Hepatocyte (in vitro differentiated cells): ENCODE measurements around the gene DIP2C. TPM values are rescaled to one million over a fixed set of nuclear protein-coding genes. Genes with fewer than 3 reads are reported as not detected.
"Not testable (repeated sequence)": the region's sequence is repeated elsewhere in the genome, so short reads cannot be mapped to it uniquely, and the experiment has no call there.

Experiments used
- DNase-seq: peaks from one replicate; pipeline ENCODE4 v3.0.0-alpha.2; 2016; ENCODE audit warnings: low spot score
- H2AFZ ChIP-seq: fragments of 200-600 bp; sonication (generic); 2 replicates; pipeline ENCODE4 v1.6.0; 2016; ENCODE audit warnings: antibody characterized with exemption, mild to moderate bottlenecking
- H3K27ac ChIP-seq: fragments of 200-600 bp; sonication (generic); 2 replicates; pipeline ENCODE4 v1.5.1; 2016; ENCODE audit warnings: mild to moderate bottlenecking
- H3K27me3 ChIP-seq: fragments of 200-600 bp; sonication (generic); 2 replicates; pipeline ENCODE4 v1.6.1; 2016
- H3K36me3 ChIP-seq: fragments of 200-600 bp; sonication (generic); replicated peaks from 2 replicates; pipeline ENCODE4 v1.5.1; 2016; ENCODE audit warnings: low read depth; ENCODE audit not compliant: insufficient read depth
- H3K4me1 ChIP-seq: fragments of 200-600 bp; sonication (generic); 2 replicates; pipeline ENCODE4 v1.5.1; 2016; ENCODE audit warnings: mild to moderate bottlenecking, moderate library complexity; ENCODE audit not compliant: insufficient read depth
- H3K4me2 ChIP-seq: fragments of 200-600 bp; sonication (generic); 2 replicates; pipeline ENCODE4 v1.6.0; 2016
- H3K4me3 ChIP-seq: fragments of 200-600 bp; sonication (generic); 2 replicates; pipeline ENCODE4 v1.5.1; 2016; ENCODE audit warnings: mild to moderate bottlenecking
- H3K79me2 ChIP-seq: fragments of 200-600 bp; sonication (generic); 2 replicates; pipeline ENCODE4 v1.6.0; 2017; ENCODE audit warnings: mild to moderate bottlenecking
- H3K9me2 ChIP-seq: fragments of 200-600 bp; sonication (generic); replicated peaks from 2 replicates; pipeline ENCODE4 v1.6.0; 2017; ENCODE audit warnings: mild to moderate bottlenecking; ENCODE audit not compliant: insufficient read depth
- H3K9me3 ChIP-seq: fragments of 200-600 bp; sonication (generic); 2 replicates; pipeline ENCODE4 v1.5.1; 2016; ENCODE audit warnings: low read depth, mild to moderate bottlenecking
- H4K20me1 ChIP-seq: fragments of 200-600 bp; sonication (generic); 2 replicates; pipeline ENCODE4 v1.6.0; 2016; ENCODE audit warnings: mild to moderate bottlenecking; ENCODE audit not compliant: insufficient read depth, poor library complexity, severe bottlenecking
- CTCF ChIP-seq: fragments of 200-600 bp; sonication (generic); IDR thresholded peaks from 2 replicates; pipeline ENCODE4 v1.5.1; 2016; ENCODE audit warnings: antibody characterized with exemption, mild to moderate bottlenecking; ENCODE audit not compliant: poor library complexity
- EZH2 ChIP-seq: fragments of 200-600 bp; sonication (generic); IDR thresholded peaks from 2 replicates; pipeline ENCODE4 v1.6.1; 2016; ENCODE audit warnings: antibody characterized with exemption, mild to moderate bottlenecking, borderline replicate concordance
- EZH2phosphoT487 ChIP-seq: fragments of 200-600 bp; sonication (generic); IDR thresholded peaks from one replicate; pipeline ENCODE4 v1.6.1; 2018; ENCODE audit warnings: antibody characterized with exemption, mild to moderate bottlenecking, low read depth, moderate library complexity; ENCODE audit not compliant: unreplicated experiment, severe bottlenecking
- WGBS: methylation state at CpG from one replicate; pipeline ENCODE4 v1.1.6; 2016; ENCODE audit warnings: low lambda C conversion rate; ENCODE audit errors: missing lambda C conversion rate; 5-methylcytosine and 5-hydroxymethylcytosine counted together
- polyA plus RNA-seq: library from polyadenylated mRNA; unstranded; fragments of >200 nt; fragmentation: Nextera tagmentation; extraction: Ambion mirVana; gene quantifications from 2 replicates; pipeline ENCODE4 v1.2.1, GENCODE V29; 2016
- total RNA-seq: library from RNA; depleted of rRNA; stranded (reverse); fragments of >200 nt; gene quantifications from 2 replicates; pipeline ENCODE4 v1.2.3, GENCODE V29; 2014

The DIP2C gene
- total and polyA plus RNA-seq, 2 experiments from 2014 or later, result 11.1 to 12.8 TPM

- TF ChIP-seq CTCF (no peak), EZH2phosphoT487 (no peak), EZH2 (no peak)
- Histone ChIP-seq H3K9me3 (no peaks in the 10 kb centered on the region), H3K4me3 (no peak overlapping the region), H3K27me3 (no peaks in the 10 kb centered on the region), H4K20me1 (peaks cover 28% of the 10 kb centered on the region), H3K9me2 (no peaks in the 10 kb centered on the region), H3K36me3 (no peaks in the 10 kb centered on the region), H3K27ac (no peak overlapping the region), H3K79me2 (peaks cover 30% of the 10 kb centered on the region), H3K4me2 (no peak overlapping the region), H3K4me1 (peaks cover 9% of the 10 kb centered on the region), H2AFZ (no peak overlapping the region)
- 92% methylated on average over 8 of the region's 8 CpGs for WGBS
- no peak for DNase-seq
These were observed 173.8 kb downstream of the DIP2C start for GRCh38 chr10:515674-516073.

GRCh38 chr10:514137-514671 is 175.3 kb downstream of the DIP2C start:
- 84% methylated on average over 22 of the region's 22 CpGs for WGBS
- Histone ChIP-seq H3K9me2 (no peaks in the 10 kb centered on the region), H3K4me2 (no peak overlapping the region), H3K4me3 (no peak overlapping the region), H3K36me3 (no peaks in the 10 kb centered on the region), H3K79me2 (peaks cover 33% of the 10 kb centered on the region), H2AFZ (no peak overlapping the region), H3K4me1 (peaks cover 9% of the 10 kb centered on the region), H3K9me3 (no peaks in the 10 kb centered on the region), H3K27me3 (no peaks in the 10 kb centered on the region), H4K20me1 (peaks cover 25% of the 10 kb centered on the region), H3K27ac (no peak overlapping the region)
- TF ChIP-seq CTCF, result no peak
- no peak for TF ChIP-seq EZH2
- TF ChIP-seq EZH2phosphoT487, result no peak
- DNase-seq, result no peak

GRCh38 chr10:513393-513792 is 176.1 kb downstream of the DIP2C start:
- H3K4me2 ChIP-seq, result no peak overlapping the region
- no peak overlapping the region for H3K27ac ChIP-seq
- 94% methylated on average over 18 of the region's 18 CpGs for WGBS
- H3K27me3 ChIP-seq, result no peaks in the 10 kb centered on the region
- peaks cover 38% of the 10 kb centered on the region for H3K79me2 ChIP-seq
- TF ChIP-seq EZH2phosphoT487 (no peak), CTCF (no peak), EZH2 (no peak)
- peaks cover 22% of the 10 kb centered on the region for H4K20me1 ChIP-seq
- DNase-seq, result no peak
- no peak overlapping the region for H2AFZ ChIP-seq
- H3K9me3 ChIP-seq, result no peaks in the 10 kb centered on the region
- H3K36me3 ChIP-seq, result no peaks in the 10 kb centered on the region
- H3K9me2 ChIP-seq, result no peaks in the 10 kb centered on the region
- H3K4me1 ChIP-seq, result peaks cover 9% of the 10 kb centered on the region
- no peak overlapping the region for H3K4me3 ChIP-seq

- not testable (repeated sequence) for H3K4me2 ChIP-seq, DNase-seq, H3K9me2 ChIP-seq, H3K4me3 ChIP-seq, H3K36me3 ChIP-seq, H3K9me3 ChIP-seq, H3K27me3 ChIP-seq, H2AFZ ChIP-seq, H3K4me1 ChIP-seq, H3K27ac ChIP-seq
- Histone ChIP-seq H4K20me1 (peaks cover 19% of the 10 kb centered on the region), H3K79me2 (peaks cover 38% of the 10 kb centered on the region)
- 93% methylated on average over 5 of the region's 5 CpGs for WGBS
These were observed 176.8 kb downstream of the DIP2C start for GRCh38 chr10:512661-513060.
